Retina (tissue), 1 donor: Measurements from ENCODE around the gene DICER1.
"Not testable (repeated sequence)": the region's sequence is repeated elsewhere in the genome, so short reads cannot be mapped to it uniquely, and the experiment has no call there.

Source experiments
- DNase-seq: peaks from one replicate; pipeline ENCODE4 v3.0.0-alpha.2; 2016

DICER1 gene

GRCh38 chr14:95143808-95144620, 13.3 kb downstream of the DICER1 start:
- DNase-seq: no peak

GRCh38 chr14:95142208-95142607, 15.1 kb downstream of the DICER1 start:
- no peak for DNase-seq

GRCh38 chr14:95141684-95142083, 15.6 kb downstream of the DICER1 start:
- DNase-seq: no peak

GRCh38 chr14:95140060-95140858, 17.1 kb downstream of the DICER1 start:
- no peak for DNase-seq

- DNase-seq: no peak
Observed at GRCh38 chr14:95138876-95139275, 18.5 kb downstream of the DICER1 start.

- DNase-seq: not testable (repeated sequence)
Observed at GRCh38 chr14:95138455-95138854, 18.9 kb downstream of the DICER1 start.

- no peak for DNase-seq
Observed at GRCh38 chr14:95137804-95138167, 19.5 kb downstream of the DICER1 start.

- DNase-seq: no peak
Observed at GRCh38 chr14:95137164-95137803, 20.0 kb downstream of the DICER1 start.

- no peak for DNase-seq
Observed at GRCh38 chr14:95136631-95137030, 20.7 kb downstream of the DICER1 start.

GRCh38 chr14:95134304-95134933, 22.9 kb downstream of the DICER1 start:
- DNase-seq: no peak

GRCh38 chr14:95133282-95133681, 24.0 kb downstream of the DICER1 start:
- no peak for DNase-seq

GRCh38 chr14:95132760-95133159, 24.6 kb downstream of the DICER1 start:
- no peak for DNase-seq

- DNase-seq: no peak
Observed at GRCh38 chr14:95130549-95130948, 26.8 kb downstream of the DICER1 start.

- DNase-seq: no peak
Observed at GRCh38 chr14:95128140-95128539, 29.2 kb downstream of the DICER1 start.

GRCh38 chr14:95127531-95127911, 29.8 kb downstream of the DICER1 start:
- no peak for DNase-seq

- no peak for DNase-seq
Observed at GRCh38 chr14:95126906-95127530, 30.3 kb downstream of the DICER1 start.

GRCh38 chr14:95125915-95126314, 31.4 kb downstream of the DICER1 start:
- no peak for DNase-seq

- DNase-seq: no peak
Observed at GRCh38 chr14:95125221-95125620, 32.1 kb downstream of the DICER1 start.

GRCh38 chr14:95123891-95124579, 33.3 kb downstream of the DICER1 start:
- DNase-seq: no peak

- DNase-seq: no peak
Observed at GRCh38 chr14:95122621-95122945, 34.7 kb downstream of the DICER1 start.

- DNase-seq: no peak
Observed at GRCh38 chr14:95121911-95122620, 35.3 kb downstream of the DICER1 start.

GRCh38 chr14:95119336-95119735, 38.0 kb downstream of the DICER1 start:
- no peak for DNase-seq
